ENCODE results near the gene FBXO7.

The FBXO7 gene

DNA sequence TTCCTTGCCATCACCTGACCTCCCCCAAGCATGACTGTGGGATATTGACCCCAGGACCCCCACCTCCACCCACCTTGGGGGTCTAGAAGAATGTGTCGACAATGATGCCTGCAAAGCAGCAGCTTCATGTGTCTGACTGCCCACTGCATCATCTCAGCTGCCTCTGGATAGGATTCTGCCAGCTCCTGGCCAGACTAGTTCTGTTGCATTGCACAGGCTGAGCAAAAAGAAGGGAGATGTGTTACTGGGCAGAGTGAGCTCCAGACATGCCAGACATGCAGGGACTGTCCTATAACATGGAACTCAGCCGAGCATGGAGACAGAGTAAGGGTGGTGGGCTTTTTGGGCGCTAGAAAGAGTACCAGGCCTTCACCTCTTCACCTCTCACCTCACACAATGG, 36.7 kb downstream of the FBXO7 start:
- Histone ChIP-seq H3K36me3 (ENCODE audit: control insufficient read depth in 1 of 2, insufficient read depth in 2 of 2, low read length in 2 of 2) (no peaks in the 10 kb centered on the region), H3K4me1 (ENCODE audit: control insufficient read depth in 1 of 2, insufficient read depth in 2 of 2, low read length in 2 of 2) (no peaks in the 10 kb centered on the region), H3K27ac (ENCODE audit: low read depth, low read length) (no peak overlapping the region)

DNA sequence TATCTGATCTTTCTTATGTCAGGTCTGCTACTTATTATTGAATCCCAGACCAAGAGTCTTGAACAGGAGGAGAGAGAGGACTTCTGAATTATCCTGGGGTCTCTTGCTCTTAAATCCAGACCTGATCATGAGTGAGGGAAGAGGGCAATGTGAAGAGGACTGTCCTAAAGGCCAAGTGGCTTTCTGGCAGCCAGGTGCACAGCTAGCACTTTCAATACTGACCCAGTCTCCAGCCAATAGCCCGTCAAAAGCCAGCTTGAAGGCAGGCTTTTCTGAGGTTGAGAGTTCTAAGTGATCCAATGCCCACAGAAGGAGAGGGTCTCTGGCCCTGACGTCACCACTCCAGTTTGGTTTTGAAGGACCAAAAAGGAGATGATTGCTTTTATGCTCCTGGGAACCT, 37.2 kb downstream of the FBXO7 start:
- Histone ChIP-seq H3K9me3 (ENCODE audit: control insufficient read depth in 1 of 2, low read length in 2 of 2) (peaks cover 0 to 4% of the 10 kb centered on the region in 2 donors), H3K4me1 (ENCODE audit: control insufficient read depth in 1 of 2, insufficient read depth in 2 of 2, low read length in 2 of 2) (no peaks in the 10 kb centered on the region), H3K36me3 (ENCODE audit: control insufficient read depth in 1 of 2, insufficient read depth in 2 of 2, low read length in 2 of 2) (no peaks in the 10 kb centered on the region), H3K4me3 (ENCODE audit: low read depth in 1 of 2, low read length in 2 of 2) (no peak overlapping the region), H3K27me3 (ENCODE audit: control insufficient read depth in 1 of 2, insufficient read depth in 2 of 2, low read length in 2 of 2) (no peaks in the 10 kb centered on the region), H3K27ac (ENCODE audit: low read depth, low read length) (no peak overlapping the region), H3K9ac (ENCODE audit: low read depth in 1 of 2, low read length in 2 of 2) (no peak overlapping the region)

More for the DNA sequence above, 36.7 kb downstream of the FBXO7 start:
- no peak overlapping the region for H3K9ac ChIP-seq (ENCODE audit: low read depth in 1 of 2, low read length in 2 of 2)
- peaks cover 0 to 4% of the 10 kb centered on the region in 2 donors for H3K9me3 ChIP-seq (ENCODE audit: control insufficient read depth in 1 of 2, low read length in 2 of 2)
- H3K4me3 ChIP-seq (ENCODE audit: low read depth in 1 of 2, low read length in 2 of 2): no peak overlapping the region
- no peaks in the 10 kb centered on the region for H3K27me3 ChIP-seq (ENCODE audit: control insufficient read depth in 1 of 2, insufficient read depth in 2 of 2, low read length in 2 of 2)

DNA sequence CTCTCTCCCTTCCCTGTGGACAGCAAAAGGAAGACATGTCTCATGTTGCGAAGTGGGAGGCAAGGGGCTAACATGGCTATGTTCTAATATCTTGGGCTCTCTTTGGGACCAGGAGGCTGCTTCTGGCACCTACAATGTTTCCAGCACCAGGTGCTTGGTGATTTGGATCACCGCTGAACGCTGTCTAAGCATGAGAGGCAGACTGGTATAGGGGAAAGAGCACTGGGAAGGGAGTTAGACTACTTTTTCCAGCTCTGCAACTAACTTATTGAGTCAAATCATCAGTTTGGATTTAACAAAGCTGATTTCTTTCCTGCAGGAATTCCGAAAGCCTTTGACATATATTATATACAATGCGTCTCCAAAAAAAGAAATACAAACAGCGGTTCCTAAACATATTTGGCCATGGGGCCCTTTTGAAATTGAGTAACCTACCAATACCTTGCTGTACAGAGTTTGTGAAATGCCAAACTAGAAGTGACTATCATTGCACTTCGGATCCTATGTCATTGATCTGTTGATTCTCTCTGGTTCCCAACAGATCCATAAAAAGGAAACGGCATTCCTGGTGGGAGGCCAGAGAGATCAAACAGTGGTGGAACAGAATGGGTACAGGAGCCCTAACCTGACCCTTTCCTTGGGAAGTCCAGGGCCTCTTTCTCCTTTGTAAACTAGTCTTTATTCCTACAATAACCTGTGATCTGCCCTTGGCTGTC, 37.8 kb downstream of the FBXO7 start:
- no peaks in the 10 kb centered on the region for H3K27me3 ChIP-seq (ENCODE audit: control insufficient read depth in 1 of 2, insufficient read depth in 2 of 2, low read length in 2 of 2)

DNA sequence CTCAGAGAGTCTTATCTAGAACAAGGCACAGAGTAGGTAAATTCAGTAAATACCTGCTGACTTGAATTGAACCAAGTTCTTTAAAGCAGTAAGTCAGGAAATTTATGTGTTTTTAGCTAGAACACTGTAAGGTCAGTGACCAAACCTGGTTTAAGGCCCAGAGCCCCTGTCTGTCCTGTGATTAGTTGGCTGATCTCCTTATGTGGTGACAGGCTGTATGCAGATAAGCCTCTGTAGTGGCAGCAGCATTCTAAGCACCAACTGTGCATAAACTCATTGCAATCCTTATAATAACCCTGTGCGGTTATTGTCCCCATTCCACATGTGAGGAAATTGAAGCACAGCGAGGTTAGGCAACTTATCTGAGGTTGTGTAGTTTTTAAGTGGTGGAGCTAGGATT, 40.5 kb downstream of the FBXO7 start:
- H3K27ac ChIP-seq (ENCODE audit: low read depth, low read length): no peak overlapping the region
- no peak overlapping the region for H3K9ac ChIP-seq (ENCODE audit: low read depth in 1 of 2, low read length in 2 of 2)
- H3K4me1 ChIP-seq (ENCODE audit: control insufficient read depth in 1 of 2, insufficient read depth in 2 of 2, low read length in 2 of 2): no peaks in the 10 kb centered on the region
- no peaks in the 10 kb centered on the region for H3K27me3 ChIP-seq (ENCODE audit: control insufficient read depth in 1 of 2, insufficient read depth in 2 of 2, low read length in 2 of 2)
- H3K36me3 ChIP-seq (ENCODE audit: control insufficient read depth in 1 of 2, insufficient read depth in 2 of 2, low read length in 2 of 2): no peaks in the 10 kb centered on the region
- peaks cover 0 to 4% of the 10 kb centered on the region in 2 donors for H3K9me3 ChIP-seq (ENCODE audit: control insufficient read depth in 1 of 2, low read length in 2 of 2)
- no peak overlapping the region for H3K4me3 ChIP-seq (ENCODE audit: low read depth in 1 of 2, low read length in 2 of 2)

More for the DNA sequence above, 37.8 kb downstream of the FBXO7 start:
- Histone ChIP-seq H3K36me3 (ENCODE audit: control insufficient read depth in 1 of 2, insufficient read depth in 2 of 2, low read length in 2 of 2) (no peaks in the 10 kb centered on the region), H3K9me3 (ENCODE audit: control insufficient read depth in 1 of 2, low read length in 2 of 2) (peaks cover 0 to 4% of the 10 kb centered on the region in 2 donors), H3K27ac (ENCODE audit: low read depth, low read length) (no peak overlapping the region), H3K4me1 (ENCODE audit: control insufficient read depth in 1 of 2, insufficient read depth in 2 of 2, low read length in 2 of 2) (no peaks in the 10 kb centered on the region), H3K4me3 (ENCODE audit: low read depth in 1 of 2, low read length in 2 of 2) (no peak overlapping the region), H3K9ac (ENCODE audit: low read depth in 1 of 2, low read length in 2 of 2) (no peak overlapping the region)

DNA sequence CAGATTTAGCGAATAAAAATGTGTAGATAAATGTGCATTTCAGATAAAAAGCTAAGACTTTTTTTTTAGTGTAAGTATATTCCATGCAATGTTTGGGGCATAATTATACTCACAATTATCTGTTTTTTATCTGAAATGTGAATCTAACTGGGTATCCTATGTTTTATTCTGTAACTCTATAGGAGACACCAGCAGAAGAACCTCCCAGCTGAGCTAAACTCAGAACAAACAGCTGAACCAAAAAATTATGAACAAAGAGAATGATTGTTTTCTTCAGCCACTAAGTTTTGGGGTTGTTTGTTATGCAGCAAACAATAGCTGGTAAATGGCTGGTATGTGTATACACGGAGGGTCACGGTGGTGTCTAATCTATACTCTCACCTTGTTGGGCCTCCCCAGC, 42.9 kb downstream of the FBXO7 start:
- peaks cover 0 to 4% of the 10 kb centered on the region in 2 donors for H3K9me3 ChIP-seq (ENCODE audit: control insufficient read depth in 1 of 2, low read length in 2 of 2)
- H3K4me3 ChIP-seq (ENCODE audit: low read depth in 1 of 2, low read length in 2 of 2): no peak overlapping the region
- H3K4me1 ChIP-seq (ENCODE audit: control insufficient read depth in 1 of 2, insufficient read depth in 2 of 2, low read length in 2 of 2): no peaks in the 10 kb centered on the region
- H3K27ac ChIP-seq (ENCODE audit: low read depth, low read length): no peak overlapping the region
- no peaks in the 10 kb centered on the region for H3K27me3 ChIP-seq (ENCODE audit: control insufficient read depth in 1 of 2, insufficient read depth in 2 of 2, low read length in 2 of 2)
- H3K9ac ChIP-seq (ENCODE audit: low read depth in 1 of 2, low read length in 2 of 2): no peak overlapping the region
- no peaks in the 10 kb centered on the region for H3K36me3 ChIP-seq (ENCODE audit: control insufficient read depth in 1 of 2, insufficient read depth in 2 of 2, low read length in 2 of 2)

DNA sequence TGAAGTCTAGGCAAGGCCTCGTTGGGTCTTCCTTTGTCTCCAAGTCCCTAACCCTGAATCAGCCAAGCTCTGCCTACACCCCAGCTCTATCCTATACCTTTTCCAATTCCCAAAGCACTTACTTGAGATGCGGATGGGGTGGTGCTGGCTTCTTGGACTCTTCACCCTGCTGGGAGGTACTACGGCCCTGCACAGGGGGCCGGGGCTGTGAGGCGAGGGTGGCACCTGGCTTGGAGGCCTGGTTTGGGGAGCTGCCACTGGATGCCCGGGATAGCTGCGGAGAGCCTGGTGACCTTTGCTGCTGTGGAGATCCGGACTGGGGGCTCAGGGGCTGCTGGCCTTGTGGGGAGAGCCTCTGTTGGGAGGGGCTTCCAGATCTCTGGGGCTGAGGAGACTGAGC, 43.3 kb downstream of the FBXO7 start:
- H3K4me1 ChIP-seq (ENCODE audit: control insufficient read depth in 1 of 2, insufficient read depth in 2 of 2, low read length in 2 of 2): no peaks in the 10 kb centered on the region
- no peaks in the 10 kb centered on the region for H3K36me3 ChIP-seq (ENCODE audit: control insufficient read depth in 1 of 2, insufficient read depth in 2 of 2, low read length in 2 of 2)

DNA sequence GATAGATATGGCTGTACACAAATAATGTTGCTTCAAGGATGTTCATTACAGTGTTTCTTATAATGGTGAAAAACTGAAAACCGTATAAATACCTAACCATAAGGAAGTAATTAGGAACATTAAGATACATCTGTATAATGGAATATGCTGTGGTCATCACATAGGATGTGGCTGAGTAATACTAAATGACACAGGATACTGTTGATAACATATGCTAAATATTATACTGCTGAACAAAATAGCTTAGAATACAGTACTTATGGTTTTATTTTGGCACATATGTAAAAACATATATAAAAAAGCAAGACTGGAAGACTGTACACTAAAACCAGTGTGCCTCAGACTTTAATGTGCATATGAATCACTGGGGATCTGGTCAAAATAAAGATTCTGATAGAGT, 43.8 kb downstream of the FBXO7 start:
- no peak overlapping the region for H3K27ac ChIP-seq (ENCODE audit: low read depth, low read length)
- no peaks in the 10 kb centered on the region for H3K4me1 ChIP-seq (ENCODE audit: control insufficient read depth in 1 of 2, insufficient read depth in 2 of 2, low read length in 2 of 2)
- no peaks in the 10 kb centered on the region for H3K36me3 ChIP-seq (ENCODE audit: control insufficient read depth in 1 of 2, insufficient read depth in 2 of 2, low read length in 2 of 2)
- no peaks in the 10 kb centered on the region for H3K27me3 ChIP-seq (ENCODE audit: control insufficient read depth in 1 of 2, insufficient read depth in 2 of 2, low read length in 2 of 2)
- H3K9me3 ChIP-seq (ENCODE audit: control insufficient read depth in 1 of 2, low read length in 2 of 2): peaks cover 0 to 4% of the 10 kb centered on the region in 2 donors
- no peak overlapping the region for H3K9ac ChIP-seq (ENCODE audit: low read depth in 1 of 2, low read length in 2 of 2)
- no peak overlapping the region for H3K4me3 ChIP-seq (ENCODE audit: low read depth in 1 of 2, low read length in 2 of 2)

More for the DNA sequence above, 43.3 kb downstream of the FBXO7 start:
- Histone ChIP-seq H3K27me3 (ENCODE audit: control insufficient read depth in 1 of 2, insufficient read depth in 2 of 2, low read length in 2 of 2) (no peaks in the 10 kb centered on the region), H3K27ac (ENCODE audit: low read depth, low read length) (no peak overlapping the region), H3K9me3 (ENCODE audit: control insufficient read depth in 1 of 2, low read length in 2 of 2) (peaks cover 0 to 4% of the 10 kb centered on the region in 2 donors), H3K9ac (ENCODE audit: low read depth in 1 of 2, low read length in 2 of 2) (no peak overlapping the region), H3K4me3 (ENCODE audit: low read depth in 1 of 2, low read length in 2 of 2) (no peak overlapping the region)

DNA sequence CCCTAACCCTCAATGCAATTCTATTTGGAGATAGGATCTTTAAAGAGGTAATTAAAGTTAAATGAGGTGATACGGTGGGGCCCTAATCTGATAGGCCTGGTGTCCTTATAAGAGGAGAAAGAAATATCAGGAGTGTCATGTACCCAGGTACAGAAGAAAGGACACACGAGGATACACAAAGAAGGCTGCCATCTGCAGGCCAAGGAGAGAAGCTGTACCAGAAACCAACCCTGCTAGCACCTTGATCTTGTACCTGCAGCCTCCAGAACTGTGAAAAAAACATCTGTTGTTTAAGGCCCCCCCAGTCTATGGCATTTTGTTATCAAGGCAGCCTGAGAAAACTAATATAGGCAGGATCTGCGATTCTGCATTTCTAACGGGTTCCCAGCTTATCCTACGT, 44.2 kb downstream of the FBXO7 start:
- Histone ChIP-seq H3K27ac (ENCODE audit: low read depth, low read length) (no peak overlapping the region), H3K4me1 (ENCODE audit: control insufficient read depth in 1 of 2, insufficient read depth in 2 of 2, low read length in 2 of 2) (no peaks in the 10 kb centered on the region), H3K9ac (ENCODE audit: low read depth in 1 of 2, low read length in 2 of 2) (no peak overlapping the region), H3K36me3 (ENCODE audit: control insufficient read depth in 1 of 2, insufficient read depth in 2 of 2, low read length in 2 of 2) (no peaks in the 10 kb centered on the region), H3K4me3 (ENCODE audit: low read depth in 1 of 2, low read length in 2 of 2) (no peak overlapping the region), H3K27me3 (ENCODE audit: control insufficient read depth in 1 of 2, insufficient read depth in 2 of 2, low read length in 2 of 2) (no peaks in the 10 kb centered on the region), H3K9me3 (ENCODE audit: control insufficient read depth in 1 of 2, low read length in 2 of 2) (peaks cover 0 to 4% of the 10 kb centered on the region in 2 donors)

DNA sequence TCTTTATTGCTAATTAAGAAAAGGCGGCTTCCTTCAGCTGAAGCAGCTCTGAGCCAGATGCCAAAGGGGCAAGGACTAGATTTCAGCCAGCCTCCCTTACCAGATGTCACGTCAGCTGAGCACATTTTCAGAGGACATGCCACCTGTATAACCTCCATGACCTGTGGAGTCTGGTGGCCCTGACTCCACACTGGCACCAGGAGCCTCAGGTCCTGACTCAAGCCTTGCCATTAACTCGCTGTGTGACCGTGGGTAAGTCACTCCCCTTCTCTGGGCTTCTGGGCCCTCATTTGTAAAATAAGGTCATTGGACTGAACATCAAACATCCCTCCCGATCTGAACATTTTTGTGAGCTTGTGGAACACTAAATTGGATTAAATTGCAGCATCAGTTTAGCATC, 46.0 kb downstream of the FBXO7 start:
- Histone ChIP-seq H3K9ac (ENCODE audit: low read depth in 1 of 2, low read length in 2 of 2) (no peak overlapping the region), H3K9me3 (ENCODE audit: control insufficient read depth in 1 of 2, low read length in 2 of 2) (no peaks in the 10 kb centered on the region), H3K4me3 (ENCODE audit: low read depth in 1 of 2, low read length in 2 of 2) (no peak overlapping the region), H3K4me1 (ENCODE audit: control insufficient read depth in 1 of 2, insufficient read depth in 2 of 2, low read length in 2 of 2) (no peaks in the 10 kb centered on the region), H3K27ac (ENCODE audit: low read depth, low read length) (no peak overlapping the region), H3K27me3 (ENCODE audit: control insufficient read depth in 1 of 2, insufficient read depth in 2 of 2, low read length in 2 of 2) (no peaks in the 10 kb centered on the region), H3K36me3 (ENCODE audit: control insufficient read depth in 1 of 2, insufficient read depth in 2 of 2, low read length in 2 of 2) (no peaks in the 10 kb centered on the region)

DNA sequence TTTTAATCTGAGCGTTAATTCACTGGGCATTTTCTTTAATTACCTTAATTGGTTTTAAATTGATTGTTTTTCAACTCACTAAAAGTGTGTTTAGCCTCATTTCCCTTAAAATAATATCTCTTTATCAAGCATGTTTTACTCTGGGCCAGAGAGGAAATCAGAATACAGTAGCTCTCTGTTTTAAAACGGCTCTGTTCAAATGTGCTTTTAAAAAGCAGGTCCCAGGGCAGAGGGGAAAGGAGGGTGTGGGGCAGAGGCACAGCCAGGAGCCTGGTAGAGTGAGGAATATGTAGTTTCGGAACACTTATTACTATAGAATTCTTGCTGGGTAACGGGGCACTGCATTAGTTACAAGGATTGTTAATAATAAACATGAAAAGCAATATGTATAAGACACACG, 47.6 kb downstream of the FBXO7 start:
- H3K27me3 ChIP-seq (ENCODE audit: control insufficient read depth in 1 of 2, insufficient read depth in 2 of 2, low read length in 2 of 2): no peaks in the 10 kb centered on the region
- H3K36me3 ChIP-seq (ENCODE audit: control insufficient read depth in 1 of 2, insufficient read depth in 2 of 2, low read length in 2 of 2): no peaks in the 10 kb centered on the region
- no peak overlapping the region for H3K4me3 ChIP-seq (ENCODE audit: low read depth in 1 of 2, low read length in 2 of 2)
- H3K27ac ChIP-seq (ENCODE audit: low read depth, low read length): no peak overlapping the region
- H3K9me3 ChIP-seq (ENCODE audit: control insufficient read depth in 1 of 2, low read length in 2 of 2): no peaks in the 10 kb centered on the region
- H3K4me1 ChIP-seq (ENCODE audit: control insufficient read depth in 1 of 2, insufficient read depth in 2 of 2, low read length in 2 of 2): no peaks in the 10 kb centered on the region
- H3K9ac ChIP-seq (ENCODE audit: low read depth in 1 of 2, low read length in 2 of 2): no peak overlapping the region
